Skeletal muscle satellite cell (primary cell): ENCODE data around the gene LTBP1. TPM values are rescaled to one million over a fixed set of nuclear protein-coding genes. Genes with fewer than 3 reads are reported as not detected.
A peak's percentile ranks its signal among the peaks of the same experiment; 100 is the strongest.
"Not testable (repeated sequence)": the region's sequence is repeated elsewhere in the genome, so short reads cannot be mapped to it uniquely, and the experiment has no call there.

Experiments
- H3K27me3 ChIP-seq: 2 replicates; pipeline ENCODE4 v1.7.0; 2013; ENCODE audit warnings: low read length; ENCODE audit not compliant: control insufficient read depth, insufficient read depth
- H3K36me3 ChIP-seq: 2 replicates; pipeline ENCODE4 v1.7.0; 2013; ENCODE audit warnings: mild to moderate bottlenecking, control low read depth, low read length; ENCODE audit not compliant: insufficient read depth
- H3K4me1 ChIP-seq: 2 replicates; pipeline ENCODE4 v1.7.0; 2013; ENCODE audit warnings: low read length; ENCODE audit not compliant: control insufficient read depth, insufficient read depth
- H3K4me2 ChIP-seq: 2 replicates; pipeline ENCODE4 v1.7.0; 2013; ENCODE audit warnings: mild to moderate bottlenecking, low read length
- H3K4me3 ChIP-seq: 2 replicates; pipeline ENCODE4 v1.7.0; 2013; ENCODE audit warnings: low read length
- H3K9ac ChIP-seq: 2 replicates; pipeline ENCODE4 v1.7.0; 2013; ENCODE audit warnings: mild to moderate bottlenecking, low read depth, low read length, moderate library complexity
- H3K9me3 ChIP-seq: replicated peaks from 2 replicates; pipeline ENCODE4 v1.7.0; 2013; ENCODE audit warnings: mild to moderate bottlenecking, control low read depth, low read length
- small RNA-seq: library from RNA; depleted of rRNA; stranded (forward); fragments of <200 nt; gene quantifications from one replicate; pipeline ENCODE3, GENCODE V24; 2012

The LTBP1 gene

DNA sequence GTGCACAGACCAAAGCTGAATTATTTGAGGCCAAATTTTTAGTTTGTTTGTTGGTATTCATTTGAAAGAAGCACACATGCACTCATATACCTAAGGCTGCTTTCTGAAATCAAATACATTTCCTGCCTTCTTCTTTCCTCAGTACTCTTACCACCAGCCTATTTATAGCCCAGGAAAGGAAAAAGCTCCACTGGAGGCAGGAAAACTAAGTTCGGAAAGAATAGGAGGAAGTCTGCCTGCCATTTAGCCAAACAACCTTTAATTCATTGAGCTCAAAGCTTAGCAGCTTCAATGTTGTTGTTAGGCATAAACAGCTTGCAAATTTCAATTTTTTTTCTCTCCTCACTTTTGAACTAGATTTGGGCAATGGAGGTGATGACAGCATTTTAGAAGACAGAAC is 489.3 kb downstream of the LTBP1 start:
- Histone ChIP-seq H3K9ac (peak overlapping the region; percentile 39), H3K4me3 (no peak overlapping the region), H3K9me3 (no peaks in the 10 kb centered on the region)

DNA sequence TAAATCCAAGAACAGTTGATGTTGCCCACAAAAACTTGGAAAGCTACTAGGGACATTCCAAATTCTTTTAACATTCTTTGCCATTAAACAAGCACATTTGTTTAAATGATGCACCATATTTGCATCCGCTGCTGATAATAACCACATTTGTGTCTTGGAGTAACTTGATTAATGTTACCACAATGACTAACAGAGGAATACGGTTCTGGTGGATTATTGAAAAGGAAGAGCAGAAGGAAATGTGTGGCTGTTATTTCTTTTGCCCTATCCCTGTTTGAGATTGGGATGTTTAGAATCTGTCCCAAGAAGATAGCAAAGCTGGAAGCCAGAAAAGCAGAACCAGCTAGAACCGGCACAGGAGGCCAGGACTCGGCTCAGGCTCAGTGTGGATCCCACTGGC is 490.5 kb downstream of the LTBP1 start:
- Histone ChIP-seq H3K9ac (peak overlapping the region; percentile 70), H3K36me3 (no peaks in the 10 kb centered on the region), H3K4me3 (no peak overlapping the region), H3K4me1 (peaks cover 23% of the 10 kb centered on the region), H3K9me3 (no peaks in the 10 kb centered on the region), H3K27me3 (no peaks in the 10 kb centered on the region), H3K4me2 (peak overlapping the region; percentile 68)

More for the DNA sequence above, 489.3 kb downstream of the LTBP1 start:
- Histone ChIP-seq H3K4me2 (no peak overlapping the region), H3K27me3 (no peaks in the 10 kb centered on the region), H3K36me3 (no peaks in the 10 kb centered on the region), H3K4me1 (peaks cover 23% of the 10 kb centered on the region)

DNA sequence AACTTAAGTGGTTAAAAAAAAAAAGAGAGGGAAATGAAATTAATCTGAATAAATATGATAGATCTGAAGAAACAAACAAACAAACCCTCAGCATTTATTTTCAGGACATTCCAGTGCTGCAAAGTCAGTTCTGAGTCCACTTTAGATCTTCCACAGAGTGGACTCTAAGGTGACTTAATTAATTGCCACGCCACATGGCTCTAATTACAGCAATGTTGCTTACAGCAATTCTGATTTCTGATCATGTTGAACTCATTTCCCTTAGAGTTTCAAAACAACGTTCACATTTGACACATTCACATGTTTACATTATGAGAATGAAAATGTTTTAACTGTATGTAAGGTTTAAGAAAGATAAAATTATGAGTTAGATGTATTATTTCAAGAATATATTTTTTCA is 491.1 kb downstream of the LTBP1 start:
- no peaks in the 10 kb centered on the region for H3K36me3 ChIP-seq
- no peak overlapping the region for H3K4me3 ChIP-seq
- H3K27me3 ChIP-seq: no peaks in the 10 kb centered on the region
- H3K9me3 ChIP-seq: no peaks in the 10 kb centered on the region
- H3K4me2 ChIP-seq: peak overlapping the region; percentile 68
- H3K4me1 ChIP-seq: peaks cover 23% of the 10 kb centered on the region
- peak overlapping the region; percentile 70 for H3K9ac ChIP-seq

DNA sequence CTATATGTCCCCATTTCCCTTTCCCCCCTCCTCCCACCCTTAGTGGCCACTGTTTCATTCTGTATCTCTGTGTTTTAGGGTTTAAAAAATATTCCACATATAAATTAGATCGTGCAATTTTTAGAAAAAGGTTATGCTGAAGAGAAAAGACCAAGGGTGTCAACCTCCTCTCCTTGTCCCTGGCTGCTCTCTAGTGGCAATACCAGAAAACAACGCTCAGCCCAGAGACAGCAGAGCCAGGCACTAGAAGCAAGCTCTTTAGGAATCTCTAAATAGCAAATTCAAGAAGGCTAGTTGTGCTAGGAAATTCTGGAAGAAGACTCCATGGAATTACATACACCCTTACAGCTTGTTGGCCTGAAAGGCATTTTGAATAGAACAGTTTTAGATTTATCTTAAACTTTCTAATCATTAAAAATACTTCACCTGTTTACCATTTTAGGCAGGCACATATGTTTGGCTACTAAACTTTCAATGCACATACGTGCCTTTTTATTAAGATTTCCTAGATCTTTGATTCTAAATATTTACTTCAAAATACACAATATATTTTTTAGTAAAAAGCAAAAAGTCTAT is 494.6 kb downstream of the LTBP1 start:
- H3K9me3 ChIP-seq: no peaks in the 10 kb centered on the region
- H3K4me2 ChIP-seq: no peak overlapping the region
- H3K27me3 ChIP-seq: no peaks in the 10 kb centered on the region
- no peak overlapping the region for H3K4me3 ChIP-seq
- H3K9ac ChIP-seq: no peak overlapping the region
- no peaks in the 10 kb centered on the region for H3K36me3 ChIP-seq
- H3K4me1 ChIP-seq: peaks cover 17% of the 10 kb centered on the region

DNA sequence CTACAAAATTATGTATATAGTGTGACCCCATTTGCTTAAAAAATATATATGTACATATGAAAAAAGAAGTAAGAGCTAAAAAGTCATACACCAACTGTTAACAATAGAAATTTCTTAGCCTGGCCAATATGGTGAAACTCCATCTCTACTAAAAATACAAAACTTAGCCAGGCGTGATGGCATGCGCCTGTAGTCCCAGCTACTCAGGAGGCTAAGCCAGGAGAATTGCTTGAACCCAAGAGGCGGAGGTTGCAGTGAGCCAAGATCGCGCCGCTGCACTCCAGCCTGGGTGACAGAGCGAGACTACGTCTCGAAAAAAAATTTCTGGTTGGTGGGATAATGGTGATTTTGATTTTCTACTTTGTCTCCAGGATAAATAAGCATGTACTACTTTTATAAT is 495.3 kb downstream of the LTBP1 start:
- not testable (repeated sequence) for H3K4me3 ChIP-seq, H3K27me3 ChIP-seq, H3K9me3 ChIP-seq, H3K4me2 ChIP-seq, H3K4me1 ChIP-seq, H3K9ac ChIP-seq, H3K36me3 ChIP-seq

DNA sequence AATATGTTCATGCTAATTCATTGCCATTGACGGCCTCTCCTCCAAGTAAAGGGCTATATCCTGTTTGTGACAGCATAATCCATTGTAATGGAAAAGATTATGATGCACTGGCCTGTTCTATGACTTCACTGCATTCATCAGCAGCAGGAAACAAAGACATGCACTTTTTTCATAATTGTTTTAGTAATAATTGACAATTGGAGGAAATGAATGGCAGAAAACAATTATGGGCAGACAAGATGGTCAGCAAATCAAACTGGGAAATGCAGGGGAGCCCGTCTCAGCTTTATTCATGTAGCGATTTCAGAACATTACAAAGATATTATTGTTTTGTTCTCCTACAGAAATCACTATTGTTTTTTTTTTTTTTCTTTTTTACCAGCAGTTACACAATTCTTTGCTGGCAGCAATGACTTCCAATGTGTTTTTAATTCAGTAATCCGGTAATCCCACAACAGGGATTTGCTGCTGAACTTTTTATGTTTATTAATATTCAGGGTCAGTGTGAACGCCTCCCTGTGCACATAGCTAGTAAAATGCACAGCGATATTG is 495.9 kb downstream of the LTBP1 start:
- Histone ChIP-seq H3K9me3 (no peaks in the 10 kb centered on the region), H3K36me3 (no peaks in the 10 kb centered on the region), H3K27me3 (no peaks in the 10 kb centered on the region), H3K4me3 (no peak overlapping the region), H3K9ac (no peak overlapping the region), H3K4me2 (no peak overlapping the region), H3K4me1 (peaks cover 5% of the 10 kb centered on the region)

DNA sequence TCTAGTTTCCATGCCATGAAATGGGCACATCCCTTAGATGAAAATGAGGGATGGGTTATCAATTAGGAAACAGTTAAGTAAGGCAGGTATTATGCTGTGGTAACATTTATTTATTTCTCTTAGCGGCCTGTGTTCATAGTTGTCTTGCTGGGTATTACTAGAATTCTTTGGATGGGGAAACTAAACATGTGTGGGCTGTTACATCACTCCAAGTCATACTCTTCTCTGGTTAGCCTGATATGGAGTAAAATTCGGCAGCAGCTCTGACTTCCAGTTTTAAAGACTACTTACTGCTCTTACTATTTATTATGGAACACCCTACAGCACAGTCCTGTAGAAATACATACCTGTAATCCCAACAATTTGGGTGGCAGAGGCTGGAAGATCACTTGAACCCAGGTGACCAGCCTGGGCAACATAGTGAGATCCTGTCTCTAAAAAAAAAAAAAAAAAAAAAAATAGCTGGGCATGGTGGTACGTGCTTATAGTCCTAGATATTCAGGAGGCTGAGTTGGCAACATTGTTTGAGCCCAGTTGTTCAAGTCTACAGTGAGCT is 496.6 kb downstream of the LTBP1 start:
- H3K4me2 ChIP-seq: no peak overlapping the region
- H3K9me3 ChIP-seq: no peaks in the 10 kb centered on the region
- H3K4me1 ChIP-seq: no peaks in the 10 kb centered on the region
- H3K9ac ChIP-seq: no peak overlapping the region
- no peaks in the 10 kb centered on the region for H3K36me3 ChIP-seq
- no peak overlapping the region for H3K4me3 ChIP-seq
- no peaks in the 10 kb centered on the region for H3K27me3 ChIP-seq

DNA sequence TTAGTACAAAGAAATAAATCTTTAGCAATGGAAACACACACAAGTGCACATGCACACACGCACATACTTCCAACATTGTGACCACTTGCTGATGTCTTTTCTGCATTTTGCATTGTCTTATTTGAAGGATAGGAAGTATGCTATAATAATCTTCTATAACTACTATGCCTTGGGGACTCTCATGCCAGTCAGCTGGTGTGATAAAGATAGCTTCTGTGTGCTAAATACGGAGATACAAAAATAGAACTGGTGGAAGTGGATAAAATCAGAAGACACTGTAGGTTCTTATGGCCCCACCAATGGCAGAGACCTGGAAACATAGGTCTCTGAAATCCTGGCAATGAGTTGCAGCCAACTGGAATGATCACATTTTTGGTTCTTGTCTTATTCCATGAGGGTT is 498.2 kb downstream of the LTBP1 start:
- Histone ChIP-seq H3K9me3 (no peaks in the 10 kb centered on the region), H3K4me3 (no peak overlapping the region), H3K36me3 (no peaks in the 10 kb centered on the region), H3K4me1 (no peaks in the 10 kb centered on the region), H3K4me2 (no peak overlapping the region), H3K27me3 (no peaks in the 10 kb centered on the region), H3K9ac (no peak overlapping the region)

DNA sequence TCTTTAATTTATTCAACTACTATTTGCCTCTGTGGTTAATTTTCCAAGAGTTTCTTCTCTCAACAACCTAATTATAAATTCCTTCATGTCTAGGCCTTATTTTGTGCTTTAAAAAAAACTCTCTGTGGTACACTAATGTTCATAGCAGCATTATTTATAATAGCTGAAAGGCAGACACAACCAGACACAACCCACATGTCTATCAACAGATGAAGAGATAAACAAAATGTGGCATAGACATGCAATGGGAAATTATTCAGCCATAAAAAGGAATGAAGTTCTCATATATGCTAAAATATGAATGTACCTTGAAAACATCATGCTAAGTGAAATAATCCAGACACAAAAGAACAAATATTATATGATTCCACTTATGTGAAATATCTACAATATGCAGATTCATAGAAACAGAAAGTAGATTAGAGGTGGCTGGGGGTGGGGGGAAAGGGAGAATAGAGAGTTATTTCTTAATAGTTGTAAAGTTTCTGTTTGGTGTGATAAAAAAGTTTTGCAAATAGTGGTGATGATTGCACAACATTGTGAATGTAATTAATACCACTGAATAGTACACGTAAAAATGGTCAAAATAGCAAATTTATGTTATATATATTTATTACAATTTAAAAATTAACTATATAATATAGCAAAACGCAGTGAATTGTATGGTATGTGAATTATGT is 501.6 kb downstream of the LTBP1 start:
- Histone ChIP-seq H3K27me3 (no peaks in the 10 kb centered on the region), H3K36me3 (no peaks in the 10 kb centered on the region), H3K4me2 (no peak overlapping the region), H3K4me3 (no peak overlapping the region), H3K9me3 (no peaks in the 10 kb centered on the region), H3K9ac (no peak overlapping the region), H3K4me1 (no peaks in the 10 kb centered on the region)

Small RNA genes within 50 kb of the gene (small RNA-seq; reads per million reads assigned to genes)
- not detected for gene RF00019
- not detected for gene RNA5SP91
- gene RNA5SP92: not detected
